K562 (cell line): ENCODE measurements around the gene BRAP. TPM values are rescaled to one million over a fixed set of nuclear protein-coding genes. Genes with fewer than 3 reads are reported as not detected.

Experiments used
- ATF1 ChIP-seq, 2 experiments: fragments of 450-650 bp in 1 of 2; IDR thresholded peaks; 2 replicates each; pipeline ENCODE4 v1.6.1; 2016; ENCODE audit warnings: missing compliant biosample characterization in 1 of 2, missing genetic modification characterization in 1 of 2
- CREBBP ChIP-seq: IDR thresholded peaks from one replicate; pipeline ENCODE4 v1.6.1; 2012; ENCODE audit warnings: low read depth, mild to moderate bottlenecking, control low read depth, inconsistent platforms, low read length
- HIVEP1 ChIP-seq: fragments of 250-450 bp; sonication (Bioruptor Pico); IDR thresholded peaks from 2 replicates; pipeline ENCODE4 v1.4.0; 2020; ENCODE audit warnings: mild to moderate bottlenecking
- JUND ChIP-seq, 2 experiments: IDR thresholded peaks; 2 replicates in 1 of 2; 3 replicates in 1 of 2; pipeline ENCODE4 v1.6.1; 2011; ENCODE audit warnings: borderline replicate concordance in 2 of 2, low read depth in 2 of 2, low read length in 2 of 2, improper control_type of control experiment in 1 of 2, missing biosample characterization in 1 of 2, missing genetic modification characterization in 1 of 2, missing genetic modification reagents in 1 of 2
- KDM1A ChIP-seq, 2 experiments: fragments of 450-650 bp; IDR thresholded peaks; 2 replicates each; pipeline ENCODE4 v1.6.1; 2016; ENCODE audit warnings: mild to moderate bottlenecking in 2 of 2
- KLF13 ChIP-seq: fragments of 450-650 bp; IDR thresholded peaks from 2 replicates; pipeline ENCODE4 v1.6.1; 2016; ENCODE audit warnings: missing genetic modification characterization, low read depth, mild to moderate bottlenecking, missing compliant biosample characterization, moderate library complexity, borderline replicate concordance
- MTA3 ChIP-seq: fragments of 450-650 bp; formaldehyde crosslinking; IDR thresholded peaks from 2 replicates; pipeline ENCODE4 v1.6.1; 2017; ENCODE audit warnings: mild to moderate bottlenecking, borderline replicate concordance
- MYC ChIP-seq, 2 experiments: fragments of 250-450 bp in 1 of 2; sonication (Bioruptor Pico) in 1 of 2; IDR thresholded peaks; 2 replicates each; pipeline versions ENCODE4 v1.5.1 to v1.6.1; 2012 to 2021; ENCODE audit warnings: low read depth in 2 of 2, borderline replicate concordance in 1 of 2, improper control_type of control experiment in 1 of 2, low read length in 1 of 2, mild to moderate bottlenecking in 1 of 2, moderate library complexity in 1 of 2
- NFXL1 ChIP-seq: fragments of 450-650 bp; formaldehyde crosslinking; IDR thresholded peaks from 2 replicates; pipeline ENCODE4 v1.4.0; 2021; ENCODE audit warnings: mild to moderate bottlenecking
- PKNOX1 ChIP-seq: fragments of 450-650 bp; IDR thresholded peaks from 2 replicates; pipeline ENCODE4 v1.6.1; 2016
- RBM17 ChIP-seq: fragments of 200-400 bp; formaldehyde crosslinking; IDR thresholded peaks from 2 replicates; pipeline ENCODE4 v1.6.1; 2017; ENCODE audit warnings: low read depth, mild to moderate bottlenecking, low read length, borderline replicate concordance
- TAF1 ChIP-seq: IDR thresholded peaks from 2 replicates; pipeline ENCODE4 v1.6.1; 2011; ENCODE audit warnings: mild to moderate bottlenecking, low read length, moderate library complexity; ENCODE audit not compliant: insufficient read depth, control insufficient read depth, severe bottlenecking; ENCODE audit errors: extremely low read depth
- TBP ChIP-seq: optimal IDR thresholded peaks from 2 replicates; pipeline ENCODE3; 2011; ENCODE audit warnings: low read depth, low read length, improper control_type of control experiment
- ZKSCAN1 ChIP-seq: fragments of 150-350 bp; IDR thresholded peaks from 2 replicates; pipeline ENCODE4 v1.6.1; 2016; ENCODE audit warnings: low read depth, low read length
- ZNF592 ChIP-seq: fragments of 450-650 bp; IDR thresholded peaks from 2 replicates; pipeline ENCODE4 v1.6.1; 2017; ENCODE audit warnings: antibody characterized with exemption, mild to moderate bottlenecking
- ZNF76 ChIP-seq: fragments of 250-450 bp; sonication (Bioruptor Pico); IDR thresholded peaks from 2 replicates; pipeline ENCODE4 v1.4.0; 2020; ENCODE audit warnings: mild to moderate bottlenecking, moderate library complexity, borderline replicate concordance
- ZSCAN29 ChIP-seq: fragments of 450-650 bp; IDR thresholded peaks from 2 replicates; pipeline ENCODE4 v1.6.1; 2017
- polyA plus RNA-seq, 8 experiments: library from polyadenylated mRNA; depleted of rRNA in 4 of 8; stranded (reverse) in 5 of 8; unstranded in 3 of 8; fragments of >200 nt; fragmentation: Nextera tagmentation in 2 of 8; fragmentation: Illumina TruSeq in 1 of 8; extraction: Ambion mirVana in 2 of 8; extraction: Trizol in 1 of 8; gene quantifications; 2 replicates each; pipeline versions ENCODE4 v1.2.1 to v1.2.3, GENCODE V29; 2011 to 2014; ENCODE audit warnings: inconsistent platforms in 1 of 8, missing spikeins in 1 of 8
- total RNA-seq, 7 experiments: library from RNA; depleted of rRNA in 6 of 7; stranded (reverse); fragments of >200 nt in 6 of 7; fragmentation: Illumina TruSeq in 2 of 7; extraction: Trizol in 2 of 7; gene quantifications; 2 replicates each; pipeline versions ENCODE4 v1.2.1 to v1.2.3, GENCODE V29; 2011 to 2021; ENCODE audit warnings: low replicate concordance in 1 of 7
- TF ChIP-seq, protein P1 (sequence below), 2 experiments: fragments of 200-800 bp in 1 of 2; sonication (Bioruptor generic) in 1 of 2; sonication (generic) in 1 of 2; formaldehyde crosslinking in 1 of 2; IDR thresholded peaks in 1 of 2; conservative IDR thresholded peaks in 1 of 2; 2 replicates each; pipeline versions ENCODE4 v1.5.0 to v1.6.1; 2016 to 2020; ENCODE audit warnings: missing compliant biosample characterization in 1 of 2, missing genetic modification characterization in 1 of 2, missing genetic modification reagents in 1 of 2
- TF ChIP-seq, protein P2 (sequence below): IDR thresholded peaks from 3 replicates; pipeline ENCODE4 v1.6.1; 2011; ENCODE audit warnings: borderline replicate concordance, mild to moderate bottlenecking; ENCODE audit not compliant: insufficient read length, insufficient read depth

BRAP gene
- total and polyA plus RNA-seq, 9 of the 15 experiments (the other 6 are each of a cell fraction or from before 2014, with no cell fraction given) = 2.2 to 32.6 (median 27.5) TPM

- TF ChIP-seq ATF1 (CRISPR knock-in tag; IDR thresholded peaks at IDR 0.05) (no peak), ATF1 (tag; IDR thresholded peaks at IDR 0.05) (peak; percentile 48; the same call in 1 of the 2 replicates), HIVEP1 (CRISPR knock-in tag) (no peak), KLF13 (tag) (no peak), ZSCAN29 (no peak), RBM17 (no peak), ZNF592 (peak; percentile 77), JUND (IDR thresholded peaks at IDR 0.05; ENCODE audit: borderline replicate concordance, low read depth, low read length) (peak; percentile 53; the same call in 1 of the 2 replicates), JUND (tag; IDR thresholded peaks at IDR 0.05; ENCODE audit: borderline replicate concordance, low read depth, low read length) (peak; percentile 54; the same call in 1 of the 3 replicates), CREBBP (no peak), TAF1 (peak; percentile 54), KDM1A (IDR thresholded peaks at IDR 0.05) (peak; percentile 62 to 79; a peak in 3 of 4 replicates), NFXL1 (no peak), PKNOX1 (peak; percentile 61; the same call in 1 of the 2 replicates), ZKSCAN1 (peak; percentile 44; the same call in 1 of the 2 replicates), MTA3 (peak; percentile 52; the same call in 1 of the 2 replicates), ZNF76 (CRISPR knock-in tag) (no peak), MYC (IDR thresholded peaks at IDR 0.05; ENCODE audit: low read depth, low read length) (no peak), MYC (CRISPR knock-in tag; IDR thresholded peaks at IDR 0.05; ENCODE audit: borderline replicate concordance, low read depth) (no peak), TBP (peak; percentile 44)
- TF ChIP-seq, protein P1, sequence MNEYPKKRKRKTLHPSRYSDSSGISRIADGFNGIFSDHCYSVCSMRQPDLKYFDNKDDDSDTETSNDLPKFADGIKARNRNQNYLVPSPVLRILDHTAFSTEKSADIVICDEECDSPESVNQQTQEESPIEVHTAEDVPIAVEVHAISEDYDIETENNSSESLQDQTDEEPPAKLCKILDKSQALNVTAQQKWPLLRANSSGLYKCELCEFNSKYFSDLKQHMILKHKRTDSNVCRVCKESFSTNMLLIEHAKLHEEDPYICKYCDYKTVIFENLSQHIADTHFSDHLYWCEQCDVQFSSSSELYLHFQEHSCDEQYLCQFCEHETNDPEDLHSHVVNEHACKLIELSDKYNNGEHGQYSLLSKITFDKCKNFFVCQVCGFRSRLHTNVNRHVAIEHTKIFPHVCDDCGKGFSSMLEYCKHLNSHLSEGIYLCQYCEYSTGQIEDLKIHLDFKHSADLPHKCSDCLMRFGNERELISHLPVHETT (CRISPR knock-in tag; conservative IDR thresholded peaks at IDR 0.05 in 1 of 2, IDR thresholded peaks at IDR 0.05 in 1 of 2) = peak in 1 of 2 experiments; percentile 51; a peak in 1 of 4 replicates
- TF ChIP-seq, protein P2, sequence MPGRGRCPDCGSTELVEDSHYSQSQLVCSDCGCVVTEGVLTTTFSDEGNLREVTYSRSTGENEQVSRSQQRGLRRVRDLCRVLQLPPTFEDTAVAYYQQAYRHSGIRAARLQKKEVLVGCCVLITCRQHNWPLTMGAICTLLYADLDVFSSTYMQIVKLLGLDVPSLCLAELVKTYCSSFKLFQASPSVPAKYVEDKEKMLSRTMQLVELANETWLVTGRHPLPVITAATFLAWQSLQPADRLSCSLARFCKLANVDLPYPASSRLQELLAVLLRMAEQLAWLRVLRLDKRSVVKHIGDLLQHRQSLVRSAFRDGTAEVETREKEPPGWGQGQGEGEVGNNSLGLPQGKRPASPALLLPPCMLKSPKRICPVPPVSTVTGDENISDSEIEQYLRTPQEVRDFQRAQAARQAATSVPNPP = no peak
Measured at GRCh38 chr12:111635524-111635923, 50.2 kb downstream of the BRAP start (continued).
